NCI-H2107 (cell line): ENCODE measurements around the gene UFD1.
A peak's percentile ranks its signal among the peaks of the same experiment; 100 is the strongest.

Experiments
- DNase-seq: peaks from one replicate; lab custom pipeline; 2025; lab: John Stamatoyannopoulos, UW

UFD1 gene, protein sequence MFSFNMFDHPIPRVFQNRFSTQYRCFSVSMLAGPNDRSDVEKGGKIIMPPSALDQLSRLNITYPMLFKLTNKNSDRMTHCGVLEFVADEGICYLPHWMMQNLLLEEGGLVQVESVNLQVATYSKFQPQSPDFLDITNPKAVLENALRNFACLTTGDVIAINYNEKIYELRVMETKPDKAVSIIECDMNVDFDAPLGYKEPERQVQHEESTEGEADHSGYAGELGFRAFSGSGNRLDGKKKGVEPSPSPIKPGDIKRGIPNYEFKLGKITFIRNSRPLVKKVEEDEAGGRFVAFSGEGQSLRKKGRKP

DNA sequence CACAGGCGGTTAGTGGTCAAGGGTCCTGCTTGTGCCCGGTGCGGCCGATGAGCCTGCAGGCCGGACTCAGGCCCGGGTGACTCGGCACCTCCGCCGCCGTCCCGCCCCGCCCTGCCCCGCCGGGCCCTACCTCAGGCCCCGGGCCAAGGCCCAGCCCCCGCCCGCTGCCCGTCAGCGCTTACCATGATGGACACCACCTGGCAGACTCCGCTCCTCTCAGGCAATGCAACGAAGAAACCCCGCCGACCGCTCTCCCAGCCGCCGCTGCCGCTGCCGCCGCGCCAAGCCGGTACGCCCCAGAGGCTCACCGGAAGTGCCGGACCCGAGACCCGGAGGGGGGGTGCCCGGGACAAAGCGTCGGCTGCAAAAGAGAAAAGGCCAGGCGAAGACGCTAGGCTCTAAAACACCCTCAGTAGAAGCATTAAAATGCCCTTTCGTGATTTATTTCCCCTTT lies at the start of gene UFD1:
UFD1 (minus strand) TSS at position 293 of the 454 bp plus-strand sequence; CDS start at position 185, 108 bp downstream.
- peak; percentile 54 for DNase-seq

DNA sequence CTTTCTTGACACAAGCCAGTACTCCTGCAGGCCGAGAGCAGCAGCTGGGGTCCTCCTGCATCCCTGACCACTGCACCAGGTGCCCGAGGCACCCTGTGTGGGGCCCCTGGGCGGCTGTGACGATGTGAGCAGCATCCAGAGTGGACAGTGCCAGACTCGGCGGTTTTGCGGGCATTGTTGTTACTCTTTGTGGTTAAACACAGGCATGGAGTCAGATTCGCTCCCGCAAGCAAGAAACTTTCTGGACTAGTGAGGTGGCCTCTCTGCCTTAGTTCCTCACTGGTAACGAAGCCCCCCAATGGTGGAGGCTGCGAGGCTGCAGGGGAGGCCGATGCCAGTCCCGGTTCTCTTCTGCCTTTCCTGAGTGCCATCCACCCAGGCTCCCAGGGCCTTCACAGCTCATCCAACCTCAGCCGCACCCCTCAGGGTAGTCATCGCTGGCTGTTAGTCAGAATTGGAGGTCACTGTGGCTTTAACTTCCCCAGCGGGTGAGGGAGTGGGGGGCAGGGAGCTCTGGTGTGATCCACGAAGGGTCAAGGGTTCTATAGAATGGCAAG lies 48.9 kb upstream of the UFD1 start:
- DNase-seq = no peak

DNA sequence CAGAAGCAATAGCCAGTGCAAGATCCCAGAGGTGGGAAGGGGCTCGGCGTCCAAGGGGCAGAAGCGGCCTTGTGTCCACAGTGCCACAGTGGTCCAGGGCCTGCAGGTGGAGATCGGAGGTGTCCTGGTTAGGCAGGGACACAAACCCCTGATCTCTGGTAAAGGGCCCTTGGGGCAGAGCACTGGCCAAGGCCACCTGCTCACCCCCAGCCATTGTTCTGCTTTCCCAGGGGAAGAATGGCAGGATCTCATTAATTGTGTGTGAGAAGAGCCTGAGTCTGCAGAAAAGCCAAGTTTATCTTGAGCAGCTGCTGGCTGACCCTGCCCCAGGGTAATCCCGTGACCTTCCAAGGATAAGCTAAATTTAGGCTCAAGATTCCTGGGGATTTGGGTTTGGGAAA lies 48.3 kb upstream of the UFD1 start:
- no peak for DNase-seq

DNA sequence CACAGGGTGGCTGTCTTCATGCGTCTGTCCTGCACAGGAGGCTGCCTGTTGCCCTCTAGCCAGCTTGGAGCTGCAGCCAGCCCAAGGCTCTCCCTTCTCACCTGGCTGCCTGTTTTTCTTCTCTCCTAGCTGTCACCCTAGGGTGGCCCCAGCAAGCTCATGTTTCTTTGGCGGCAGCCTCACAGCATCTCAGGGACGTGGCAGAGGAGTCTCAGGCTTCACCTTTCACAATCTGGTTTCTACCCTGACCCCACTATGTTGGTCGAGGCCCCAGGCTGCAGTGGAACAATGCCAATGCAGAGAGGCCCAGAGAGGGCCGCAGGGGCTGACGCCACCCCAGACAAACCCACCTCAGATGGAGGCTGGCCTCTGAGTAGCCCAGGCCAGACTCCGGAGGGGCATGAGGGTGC lies 47.7 kb upstream of the UFD1 start:
- DNase-seq = no peak

DNA sequence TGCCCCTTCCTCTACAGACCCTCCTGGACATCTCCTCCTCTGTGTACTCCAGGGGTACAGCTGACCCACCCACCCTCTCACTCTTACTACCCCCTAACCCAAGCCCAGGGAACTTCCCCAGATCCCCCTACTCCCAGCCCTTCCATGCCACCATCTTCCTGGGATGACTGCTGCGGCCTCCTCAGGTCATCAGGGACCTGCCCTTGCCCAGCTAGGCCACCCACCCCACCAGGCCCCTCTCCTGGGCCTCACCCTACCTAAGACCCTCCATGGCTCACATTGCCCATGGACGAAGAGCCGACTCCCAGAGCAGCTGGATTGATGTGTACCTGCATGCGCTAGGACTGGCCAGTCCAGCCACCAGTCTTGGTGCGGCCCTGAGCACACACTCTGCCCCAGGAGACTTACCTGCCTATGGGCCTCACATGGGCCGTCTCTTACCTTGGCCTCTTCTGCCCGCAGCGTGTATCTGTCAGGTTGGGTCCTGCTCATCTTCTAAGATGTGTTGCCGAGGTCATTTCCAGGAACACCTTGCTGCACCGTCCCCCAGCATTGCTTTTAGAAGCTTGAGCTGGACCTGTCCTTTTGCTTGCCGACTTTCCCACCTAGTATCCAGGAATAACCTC lies 47.2 kb upstream of the UFD1 start:
- DNase-seq = no peak

DNA sequence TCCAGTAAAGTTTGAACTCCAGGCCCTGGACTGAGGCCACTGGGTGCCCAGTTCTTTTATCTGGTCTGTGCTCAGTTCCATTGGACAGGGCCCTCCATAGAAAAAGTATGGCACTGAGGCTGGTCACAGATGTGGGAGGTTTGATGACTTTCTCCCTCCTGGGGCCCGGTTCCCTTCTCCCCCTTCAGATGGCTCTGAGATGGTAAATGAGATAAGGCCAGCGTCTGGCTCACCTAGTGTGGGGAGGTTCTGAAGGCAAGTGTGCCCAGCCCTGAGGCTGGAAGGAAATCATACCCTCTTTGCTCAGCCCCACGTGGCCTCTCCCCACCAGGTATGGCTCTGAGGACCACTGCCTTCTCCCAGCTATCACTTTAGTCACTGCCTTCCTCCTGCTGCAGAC lies 46.7 kb upstream of the UFD1 start:
- no peak for DNase-seq

DNA sequence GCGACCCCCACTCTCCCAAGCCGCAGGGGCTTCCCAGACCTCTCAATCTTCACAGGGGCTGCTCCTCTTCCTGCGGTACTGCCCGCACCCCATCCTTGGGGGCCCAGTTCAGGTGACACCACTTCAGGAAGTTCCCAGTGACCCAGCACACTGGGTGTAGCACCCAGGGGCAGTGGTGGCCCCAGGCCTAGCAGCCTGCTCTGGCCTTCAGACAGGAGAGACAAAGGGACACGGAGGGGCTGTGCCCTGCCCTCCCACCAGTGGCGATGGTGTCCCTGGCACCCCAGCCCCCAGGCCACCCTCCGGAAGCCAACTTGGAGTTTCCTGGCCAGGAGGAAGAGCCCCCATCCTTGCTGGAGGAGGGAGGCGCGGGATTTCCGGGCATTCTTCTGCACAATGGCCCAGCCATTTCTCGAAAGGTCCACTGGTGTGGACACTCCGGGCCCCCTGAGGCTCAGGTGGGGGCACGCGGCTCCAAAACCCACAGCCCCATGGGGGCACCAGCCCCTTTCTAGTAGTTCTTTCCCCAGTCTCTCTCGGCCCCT lies 46.2 kb upstream of the UFD1 start:
- DNase-seq = no peak

DNA sequence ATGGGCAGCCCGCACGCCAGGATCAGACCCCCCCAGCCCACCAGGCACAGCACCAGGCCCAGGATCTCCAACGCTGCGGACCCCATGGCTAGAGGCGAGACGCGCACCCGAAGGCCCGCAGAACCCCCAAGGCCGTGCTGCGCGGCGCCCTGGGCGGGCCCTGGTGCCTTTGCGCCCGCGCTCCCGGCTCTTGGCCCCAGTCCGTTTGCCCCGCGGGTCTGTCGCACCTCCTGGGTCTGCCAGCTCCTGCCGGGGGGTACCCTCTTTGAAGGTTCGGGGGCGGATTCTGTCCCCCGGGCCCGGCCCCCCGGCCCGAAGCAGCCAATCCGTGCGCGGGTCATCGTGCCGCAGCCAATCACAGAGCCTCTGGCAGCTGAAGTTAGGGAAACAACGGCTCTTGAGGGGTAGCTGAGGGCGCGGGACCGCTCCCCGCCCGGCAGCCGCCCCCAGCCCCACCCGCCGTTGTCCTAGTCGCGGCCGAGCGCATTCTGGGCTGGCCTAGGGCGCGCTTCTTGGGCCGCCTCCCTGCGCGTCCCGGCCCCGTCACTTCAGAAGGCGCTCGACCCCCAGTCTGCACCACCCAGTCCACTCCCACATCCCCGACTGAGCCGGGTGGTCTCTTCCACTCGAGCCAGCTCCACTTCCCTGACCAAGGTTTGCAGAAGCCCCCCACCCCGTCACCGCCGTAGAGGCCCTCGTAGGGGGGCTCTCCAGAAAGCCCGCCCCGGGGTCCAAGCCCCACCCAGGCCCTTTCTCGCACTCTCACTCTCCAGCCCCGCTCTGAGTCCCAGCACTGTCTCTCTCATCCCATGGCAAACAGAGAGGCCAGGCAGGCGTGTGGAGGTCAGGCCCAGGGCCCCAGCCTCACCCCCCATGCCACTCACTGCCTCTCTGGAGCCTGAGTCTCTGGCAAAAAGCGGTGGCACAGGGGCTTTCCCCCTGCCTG lies 45.5 kb upstream of the UFD1 start, which contains the start of gene CLDN5:
CLDN5 (minus strand) TSS at position 241 of the 946 bp plus-strand sequence; CDS start at position 86, 155 bp downstream.
- DNase-seq = peak; percentile 77

DNA sequence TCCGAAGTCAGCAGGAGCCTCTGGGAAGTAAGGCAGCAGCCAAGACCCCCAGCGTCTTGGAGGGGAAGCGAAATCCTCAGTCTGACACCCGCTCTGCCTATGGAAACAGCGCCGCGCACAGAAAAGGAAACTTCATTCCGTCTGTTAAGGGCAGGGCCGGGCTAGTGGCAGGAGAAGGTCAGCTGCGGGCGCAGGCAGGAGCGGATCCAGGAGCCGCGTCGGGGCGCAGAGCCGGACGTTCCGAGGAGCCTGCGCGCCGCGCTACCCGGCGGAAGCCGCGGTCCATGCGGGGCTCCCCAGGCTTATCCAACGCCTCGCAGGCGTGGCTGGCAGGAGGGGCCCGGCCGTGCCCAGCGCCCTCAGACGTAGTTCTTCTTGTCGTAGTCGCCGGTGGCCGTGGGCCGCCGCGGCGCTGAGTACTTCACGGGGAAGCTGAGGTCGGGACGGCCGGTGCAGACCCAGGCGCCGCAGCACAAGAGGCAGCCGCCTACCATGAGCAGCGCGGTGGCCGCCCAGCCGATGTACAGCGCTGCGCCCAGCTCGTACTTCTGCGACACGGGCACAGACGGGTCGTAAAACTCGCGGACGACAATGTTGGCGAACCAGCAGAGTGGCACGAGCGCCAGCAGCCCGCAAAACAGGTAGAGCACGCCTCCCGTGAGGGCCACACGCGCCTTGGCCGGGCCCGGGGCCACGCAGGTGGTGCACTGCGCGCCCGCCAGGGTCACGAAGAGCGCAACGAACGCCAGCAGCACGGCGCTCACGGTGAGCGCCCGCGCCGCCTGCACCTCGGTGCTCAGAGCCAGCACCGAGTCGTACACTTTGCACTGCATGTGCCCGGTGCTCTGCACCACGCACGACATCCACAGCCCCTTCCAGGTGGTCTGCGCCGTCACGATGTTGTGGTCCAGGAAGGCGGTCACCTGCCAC lies 44.5 kb upstream of the UFD1 start:
- peak; percentile 20 for DNase-seq

DNA sequence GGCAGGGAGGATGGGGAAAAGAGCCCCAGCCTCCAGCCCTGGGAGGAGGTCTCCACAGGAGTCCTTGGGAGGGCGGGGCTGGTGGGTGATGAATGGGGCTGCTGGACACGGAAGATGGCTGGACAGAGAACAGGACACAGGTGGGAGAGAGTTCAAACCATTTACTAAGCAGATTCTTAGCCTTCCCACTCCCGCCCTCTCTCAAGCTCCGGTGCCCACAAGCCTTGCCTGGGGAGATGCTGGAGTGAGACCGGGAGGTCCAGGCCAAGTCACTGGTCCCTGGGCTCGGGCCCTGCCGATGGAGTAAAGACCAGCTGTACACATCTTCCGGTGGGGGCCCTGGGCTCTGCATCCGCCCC lies 43.9 kb upstream of the UFD1 start:
- DNase-seq = no peak

DNA sequence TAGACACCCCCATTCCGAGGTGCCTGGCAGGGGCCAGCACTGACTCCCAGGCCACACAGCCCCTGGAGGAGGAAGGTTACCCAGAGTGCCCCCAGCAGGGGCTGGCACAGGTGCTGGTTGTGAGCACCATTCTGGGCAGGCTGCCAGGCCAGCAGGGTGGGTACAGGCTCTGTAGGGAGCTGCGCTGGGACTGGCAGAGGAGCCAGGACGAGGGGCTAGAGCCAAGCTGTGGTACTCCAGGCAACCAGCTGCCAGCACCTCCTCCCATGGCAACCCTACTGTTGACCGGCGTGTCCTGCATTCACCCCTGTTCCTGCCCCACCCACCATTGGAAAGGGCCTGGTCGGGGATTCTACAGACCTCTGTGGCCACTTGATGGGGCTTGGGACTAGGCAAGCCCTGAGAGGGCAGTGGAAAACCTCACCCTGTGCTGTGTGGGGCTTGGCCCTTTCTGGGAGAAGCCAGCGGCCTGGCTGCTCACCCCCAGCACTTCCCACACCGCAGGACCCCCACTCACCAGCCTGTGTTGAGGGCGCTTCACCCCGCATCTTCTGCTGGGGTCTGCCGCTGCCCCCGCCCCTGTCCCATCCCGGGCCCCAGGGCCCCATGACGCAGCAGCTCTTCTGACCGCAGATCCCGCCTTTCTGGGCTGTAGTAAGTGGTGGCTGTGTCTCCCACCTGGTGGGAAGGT lies 43.3 kb upstream of the UFD1 start:
- DNase-seq = peak; percentile 43

DNA sequence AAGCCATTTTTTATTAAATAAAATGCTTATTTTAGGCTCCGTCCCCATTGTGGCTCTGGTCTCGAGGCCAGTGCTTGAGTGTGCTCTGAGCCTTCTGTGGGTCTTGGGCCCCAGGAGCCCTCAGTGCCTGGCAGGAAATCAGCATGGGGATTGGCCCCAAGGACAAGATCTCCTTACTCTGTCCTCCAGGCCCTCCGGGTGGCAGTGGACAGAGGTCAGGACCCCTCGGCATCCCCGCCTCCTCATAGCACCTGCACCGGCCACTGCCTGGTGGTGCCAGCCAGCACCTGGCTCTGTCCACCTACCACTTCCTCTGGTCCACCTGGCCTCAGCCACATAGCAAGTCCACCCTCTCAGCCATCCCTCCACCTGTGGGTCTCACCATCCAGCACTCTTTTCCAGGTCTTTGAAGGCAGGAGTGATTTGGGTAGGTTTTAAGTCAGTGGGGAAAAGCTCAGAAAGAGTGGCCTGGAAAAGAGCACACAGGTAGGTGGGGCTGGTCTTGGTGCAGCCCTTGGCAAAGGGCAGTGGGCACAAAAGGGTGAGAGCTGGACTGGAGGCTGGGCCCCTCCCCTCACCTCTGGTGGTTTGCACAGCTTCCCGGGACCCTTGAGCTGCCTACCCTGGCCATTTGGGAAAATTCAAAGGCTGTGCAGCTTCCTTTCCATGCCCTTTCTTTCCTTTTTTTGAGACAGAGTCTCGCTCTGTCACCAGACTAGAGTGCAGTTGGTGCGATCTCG lies 41.7 kb upstream of the UFD1 start:
- no peak for DNase-seq

DNA sequence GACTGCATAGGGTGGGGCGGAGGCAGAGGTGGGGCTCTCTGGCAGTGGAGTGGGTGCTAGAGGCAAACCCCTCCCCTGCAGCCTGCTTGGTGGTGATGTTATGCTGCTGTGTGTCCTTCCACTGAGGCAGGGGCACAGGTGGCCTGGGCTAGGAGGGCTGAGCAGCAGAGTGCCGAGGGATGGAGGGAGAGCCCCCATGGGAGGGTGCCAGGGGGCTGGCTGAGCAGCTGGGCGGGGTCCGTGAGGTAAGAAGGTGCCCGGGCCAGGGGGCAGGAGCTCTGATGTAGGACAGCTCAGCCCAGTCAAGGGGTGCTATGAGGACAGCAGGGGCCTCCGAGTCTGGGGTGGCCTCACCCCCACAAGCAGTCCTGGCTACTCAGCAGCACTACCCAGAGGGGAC lies 41.0 kb upstream of the UFD1 start:
- no peak for DNase-seq

DNA sequence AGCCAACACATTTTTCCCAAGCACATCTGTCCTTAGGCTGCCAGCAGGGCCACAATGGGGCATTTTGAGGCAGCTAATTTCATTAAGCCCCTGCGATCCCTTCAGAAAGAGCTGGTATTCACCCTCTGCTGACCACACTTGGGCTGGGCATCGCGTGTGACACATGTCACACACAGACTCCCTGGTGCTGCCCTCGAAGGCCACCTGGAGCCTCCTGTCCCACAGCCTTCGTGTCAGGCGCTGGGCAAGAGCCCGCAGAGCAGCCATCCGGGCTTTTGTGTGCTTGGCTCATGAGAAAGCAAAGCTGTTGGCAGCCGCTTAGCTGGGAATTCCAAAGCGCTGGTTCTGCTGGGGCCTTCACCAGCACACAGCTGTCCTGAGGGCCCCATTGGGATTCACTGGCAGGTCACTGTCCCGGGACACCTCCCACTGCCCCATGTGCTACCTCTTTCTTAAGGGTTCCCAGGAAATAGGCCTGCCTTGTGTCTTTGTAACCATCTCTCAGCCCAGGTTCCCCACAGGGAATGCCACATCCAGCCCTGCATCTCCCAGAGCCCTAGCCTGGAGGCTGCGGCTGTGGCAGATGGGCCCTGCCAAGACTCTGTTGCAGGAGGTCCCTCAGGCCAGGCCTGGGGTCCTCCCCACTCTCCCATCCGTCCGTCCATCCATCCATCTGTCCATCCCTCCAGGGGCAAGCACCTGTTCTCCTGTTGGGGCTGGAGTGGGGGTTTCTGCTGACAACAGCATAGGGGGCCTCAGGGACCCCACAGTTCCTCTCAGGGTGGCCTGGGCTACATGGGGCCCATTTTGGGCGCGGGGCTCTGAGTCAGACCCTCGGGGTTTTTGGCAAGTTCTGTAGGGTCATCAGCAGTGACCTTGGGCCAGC lies 40.3 kb upstream of the UFD1 start:
- no peak for DNase-seq

DNA sequence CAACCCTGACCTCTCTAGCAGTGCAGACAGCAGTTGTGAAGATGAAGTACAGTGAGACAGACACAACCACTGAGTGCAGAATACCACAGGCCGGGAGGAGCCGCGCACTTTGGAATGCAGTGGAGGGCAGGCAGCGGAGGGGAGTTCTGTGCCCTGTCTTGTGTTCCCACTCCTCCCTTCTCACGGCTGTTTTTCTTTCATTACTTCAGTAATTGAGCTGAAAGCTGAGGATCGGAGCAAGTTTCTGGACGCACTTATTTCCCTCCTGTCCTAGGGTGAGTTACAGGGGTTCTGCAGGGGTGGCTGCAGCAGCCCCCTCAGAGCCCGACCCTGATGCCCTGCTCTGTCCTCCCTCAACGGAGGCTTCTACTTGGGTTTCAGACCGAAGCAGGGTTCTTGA lies 39.6 kb upstream of the UFD1 start:
- DNase-seq = no peak

DNA sequence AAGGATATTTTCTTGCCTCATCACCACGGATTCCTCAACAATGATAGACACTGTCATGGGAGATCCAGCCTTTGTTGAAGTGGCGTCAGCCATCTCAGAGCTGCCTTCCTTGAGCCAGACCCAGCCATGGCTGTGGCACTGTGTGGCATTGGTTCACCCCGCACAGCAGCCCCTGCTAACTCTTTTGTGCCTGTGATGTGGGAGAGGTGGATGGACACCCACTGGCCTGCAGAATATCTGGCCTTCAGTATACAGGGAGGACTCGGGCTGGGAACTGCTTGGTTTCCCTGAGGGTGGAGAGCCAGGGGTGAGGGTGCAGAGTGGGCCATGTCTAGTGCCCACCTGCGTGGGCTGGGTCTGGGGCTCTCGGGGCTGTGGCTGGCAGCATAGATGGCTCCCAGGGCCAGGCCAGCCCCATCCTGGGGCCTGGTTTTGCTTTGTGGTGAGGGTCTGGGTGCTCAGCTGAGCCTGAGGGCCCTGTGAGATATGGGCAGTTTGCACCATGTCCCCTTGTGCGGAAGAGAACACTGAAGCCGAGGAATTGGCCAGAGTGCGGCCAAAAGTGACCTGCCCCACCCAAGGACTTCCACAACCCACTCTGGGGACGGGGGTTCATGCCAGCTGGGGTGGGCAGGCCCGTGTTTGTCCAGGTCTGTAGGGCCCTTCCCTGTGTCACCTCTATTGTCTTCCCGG lies 39.1 kb upstream of the UFD1 start:
- no peak for DNase-seq

DNA sequence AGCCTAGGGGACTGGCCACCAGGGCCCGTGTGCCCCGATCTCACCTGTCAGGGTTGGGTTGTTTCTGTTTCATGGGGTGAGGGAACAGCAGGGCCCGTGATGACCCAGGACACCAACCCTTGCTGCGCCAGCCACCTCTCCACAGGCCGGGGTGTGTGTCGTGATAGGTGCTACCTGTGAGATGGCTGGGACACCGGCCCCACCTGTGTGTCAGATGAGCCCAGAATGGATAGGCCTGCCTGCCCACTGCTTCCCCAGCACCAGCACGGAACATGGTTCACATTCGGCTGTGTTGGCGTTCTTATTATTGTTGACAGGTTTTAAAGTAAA lies 38.1 kb upstream of the UFD1 start:
- DNase-seq = no peak
